Subcutaneous abdominal adipose tissue (tissue), 5 donors: ENCODE results near the gene PRDM12.
A peak's percentile ranks its signal among the peaks of the same experiment; 100 is the strongest.

Experiments used
- H3K27ac ChIP-seq: one replicate; pipeline ENCODE4 v1.7.0; 2013; ENCODE audit warnings: low read depth, mild to moderate bottlenecking, inconsistent platforms, low read length, moderate library complexity
- H3K27me3 ChIP-seq, 5 donors: one replicate each; pipeline ENCODE4 v1.7.0; 2013; ENCODE audit warnings: low read length in 5 of 5, inconsistent platforms in 1 of 5; ENCODE audit not compliant: control insufficient read depth in 5 of 5, insufficient read depth in 4 of 5
- H3K36me3 ChIP-seq, 5 donors: one replicate each; pipeline ENCODE4 v1.7.0; 2013; ENCODE audit warnings: low read length in 5 of 5; ENCODE audit not compliant: control insufficient read depth in 5 of 5, insufficient read depth in 5 of 5
- H3K4me1 ChIP-seq, 5 donors: one replicate each; pipeline ENCODE4 v1.7.0; 2013; ENCODE audit warnings: low read length in 5 of 5, mild to moderate bottlenecking in 3 of 5, moderate library complexity in 1 of 5; ENCODE audit not compliant: control insufficient read depth in 5 of 5, insufficient read depth in 5 of 5
- H3K4me3 ChIP-seq, 5 donors: one replicate each; pipeline ENCODE4 v1.7.0; 2013; ENCODE audit warnings: low read length in 5 of 5, low read depth in 1 of 5
- H3K9ac ChIP-seq, 5 donors: one replicate each; pipeline ENCODE4 v1.7.0; 2013; ENCODE audit warnings: low read length in 5 of 5, mild to moderate bottlenecking in 4 of 5, moderate library complexity in 3 of 5
- H3K9me3 ChIP-seq, 5 donors: one replicate each; pipeline ENCODE4 v1.7.0; 2013; ENCODE audit warnings: low read length in 5 of 5; ENCODE audit not compliant: control insufficient read depth in 5 of 5
- donor health status: healthy.
- donor health status: healthy.
- donor health status: healthy.
- donor health status: healthy.
- donor health status: healthy.

The PRDM12 gene

GRCh38 chr9:130663258-130663976 is 977 bp upstream of the PRDM12 start:
- Histone ChIP-seq H3K27me3 (peaks cover 59 to 87% (median 82%) of the 10 kb centered on the region in 5 donors), H3K36me3 (no peaks in the 10 kb centered on the region), H3K9me3 (no peaks in the 10 kb centered on the region), H3K4me1 (peaks cover 0 to 61% (median 53%) of the 10 kb centered on the region in 5 donors), H3K9ac (no peak overlapping the region), H3K4me3 (peak overlapping the region in 3 of 5 donors; percentile 9 to 26 (median 11)), H3K27ac (no peak overlapping the region)

GRCh38 chr9:130663977-130664250 is 480 bp upstream of the PRDM12 start:
- Histone ChIP-seq H3K36me3 (no peaks in the 10 kb centered on the region), H3K4me1 (peaks cover 0 to 61% (median 53%) of the 10 kb centered on the region in 5 donors), H3K4me3 (peak overlapping the region in 1 of 5 donors; percentile 26), H3K9me3 (no peaks in the 10 kb centered on the region), H3K9ac (no peak overlapping the region), H3K27ac (no peak overlapping the region), H3K27me3 (peaks cover 54 to 87% (median 80%) of the 10 kb centered on the region in 5 donors)

GRCh38 chr9:130665029-130665430 is 636 bp downstream of the PRDM12 start:
- peaks cover 0 to 61% (median 50%) of the 10 kb centered on the region in 5 donors for H3K4me1 ChIP-seq
- no peak overlapping the region for H3K27ac ChIP-seq
- H3K9ac ChIP-seq: no peak overlapping the region
- no peaks in the 10 kb centered on the region for H3K36me3 ChIP-seq
- peaks cover 53 to 82% (median 75%) of the 10 kb centered on the region in 5 donors for H3K27me3 ChIP-seq
- no peaks in the 10 kb centered on the region for H3K9me3 ChIP-seq
- H3K4me3 ChIP-seq: no peak overlapping the region

- no peaks in the 10 kb centered on the region for H3K9me3 ChIP-seq
- H3K27ac ChIP-seq: no peak overlapping the region
- peaks cover 0 to 55% (median 46%) of the 10 kb centered on the region in 5 donors for H3K4me1 ChIP-seq
- no peak overlapping the region for H3K9ac ChIP-seq
- no peak overlapping the region for H3K4me3 ChIP-seq
- H3K36me3 ChIP-seq: no peaks in the 10 kb centered on the region
- H3K27me3 ChIP-seq: peaks cover 53 to 78% (median 74%) of the 10 kb centered on the region in 5 donors
Measured at GRCh38 chr9:130665431-130666392, 1.3 kb downstream of the PRDM12 start.

- Histone ChIP-seq H3K4me3 (no peak overlapping the region), H3K36me3 (no peaks in the 10 kb centered on the region), H3K27me3 (peaks cover 47 to 71% (median 65%) of the 10 kb centered on the region in 5 donors), H3K9ac (no peak overlapping the region), H3K4me1 (peaks cover 0 to 48% (median 40%) of the 10 kb centered on the region in 5 donors), H3K27ac (no peak overlapping the region), H3K9me3 (no peaks in the 10 kb centered on the region)
Measured at GRCh38 chr9:130666393-130667119, 2.2 kb downstream of the PRDM12 start.

GRCh38 chr9:130667120-130667435 is 2.7 kb downstream of the PRDM12 start:
- peaks cover 41 to 66% (median 60%) of the 10 kb centered on the region in 5 donors for H3K27me3 ChIP-seq

GRCh38 chr9:130668196-130668595 is 3.8 kb downstream of the PRDM12 start:
- H3K4me3 ChIP-seq: no peak overlapping the region
- no peaks in the 10 kb centered on the region for H3K9me3 ChIP-seq
- peaks cover 30 to 54% (median 49%) of the 10 kb centered on the region in 5 donors for H3K27me3 ChIP-seq
- H3K4me1 ChIP-seq: peaks cover 0 to 32% (median 28%) of the 10 kb centered on the region in 5 donors
- no peaks in the 10 kb centered on the region for H3K36me3 ChIP-seq
- H3K27ac ChIP-seq: no peak overlapping the region
- no peak overlapping the region for H3K9ac ChIP-seq

More at GRCh38 chr9:130667120-130667435, 2.7 kb downstream of the PRDM12 start:
- no peak overlapping the region for H3K9ac ChIP-seq
- peaks cover 0 to 43% (median 38%) of the 10 kb centered on the region in 5 donors for H3K4me1 ChIP-seq
- no peaks in the 10 kb centered on the region for H3K36me3 ChIP-seq
- H3K27ac ChIP-seq: no peak overlapping the region
- no peak overlapping the region for H3K4me3 ChIP-seq
- no peaks in the 10 kb centered on the region for H3K9me3 ChIP-seq

GRCh38 chr9:130668659-130669058 is 4.3 kb downstream of the PRDM12 start:
- H3K4me3 ChIP-seq: no peak overlapping the region
- H3K9ac ChIP-seq: no peak overlapping the region
- no peak overlapping the region for H3K27ac ChIP-seq
- H3K36me3 ChIP-seq: no peaks in the 10 kb centered on the region
- peaks cover 28 to 50% (median 44%) of the 10 kb centered on the region in 5 donors for H3K27me3 ChIP-seq
- no peaks in the 10 kb centered on the region for H3K9me3 ChIP-seq
- H3K4me1 ChIP-seq: peaks cover 0 to 28% (median 23%) of the 10 kb centered on the region in 5 donors

- Histone ChIP-seq H3K4me1 (peaks cover 0 to 15% (median 11%) of the 10 kb centered on the region in 5 donors), H3K27ac (no peak overlapping the region), H3K4me3 (no peak overlapping the region), H3K36me3 (no peaks in the 10 kb centered on the region), H3K27me3 (peaks cover 23 to 38% (median 35%) of the 10 kb centered on the region in 5 donors), H3K9me3 (no peaks in the 10 kb centered on the region), H3K9ac (no peak overlapping the region)
Measured at GRCh38 chr9:130669965-130670364, 5.6 kb downstream of the PRDM12 start.
